ENCODE data around the gene RASGEF1B.

The RASGEF1B gene

DNA sequence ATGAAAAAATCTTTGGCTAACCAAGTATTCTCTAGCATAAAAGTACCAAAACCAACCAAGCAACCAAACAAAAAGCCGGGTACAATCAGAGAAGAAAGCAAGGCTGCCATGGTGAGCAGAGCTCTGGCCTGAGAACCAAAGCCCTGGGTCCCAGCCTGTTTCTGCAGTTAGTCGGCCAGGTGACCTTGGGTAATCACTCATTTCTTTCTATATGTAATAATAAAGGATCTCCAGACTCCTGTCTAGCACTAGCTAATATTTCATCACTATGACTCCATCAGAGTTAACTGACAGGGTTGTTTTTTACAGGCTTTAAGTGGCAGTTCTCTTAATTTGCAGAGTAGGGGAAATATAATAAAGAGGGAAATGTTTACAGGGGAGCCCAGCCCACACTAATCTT is 34.0 kb upstream of the RASGEF1B start:
- TF ChIP-seq, protein P1, sequence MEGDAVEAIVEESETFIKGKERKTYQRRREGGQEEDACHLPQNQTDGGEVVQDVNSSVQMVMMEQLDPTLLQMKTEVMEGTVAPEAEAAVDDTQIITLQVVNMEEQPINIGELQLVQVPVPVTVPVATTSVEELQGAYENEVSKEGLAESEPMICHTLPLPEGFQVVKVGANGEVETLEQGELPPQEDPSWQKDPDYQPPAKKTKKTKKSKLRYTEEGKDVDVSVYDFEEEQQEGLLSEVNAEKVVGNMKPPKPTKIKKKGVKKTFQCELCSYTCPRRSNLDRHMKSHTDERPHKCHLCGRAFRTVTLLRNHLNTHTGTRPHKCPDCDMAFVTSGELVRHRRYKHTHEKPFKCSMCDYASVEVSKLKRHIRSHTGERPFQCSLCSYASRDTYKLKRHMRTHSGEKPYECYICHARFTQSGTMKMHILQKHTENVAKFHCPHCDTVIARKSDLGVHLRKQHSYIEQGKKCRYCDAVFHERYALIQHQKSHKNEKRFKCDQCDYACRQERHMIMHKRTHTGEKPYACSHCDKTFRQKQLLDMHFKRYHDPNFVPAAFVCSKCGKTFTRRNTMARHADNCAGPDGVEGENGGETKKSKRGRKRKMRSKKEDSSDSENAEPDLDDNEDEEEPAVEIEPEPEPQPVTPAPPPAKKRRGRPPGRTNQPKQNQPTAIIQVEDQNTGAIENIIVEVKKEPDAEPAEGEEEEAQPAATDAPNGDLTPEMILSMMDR (IDR thresholded peaks at IDR 0.05; ENCODE audit: extremely low read depth, missing control alignments): no peak
- no peak for DNase-seq (ENCODE audit: low spot score)

- peak; percentile 20 for DNase-seq (ENCODE audit: low spot score)
- TF ChIP-seq, protein P1 (IDR thresholded peaks at IDR 0.05; ENCODE audit: extremely low read depth, missing control alignments): no peak
Observed at GRCh38 chr4:81505004-81505598, 33.4 kb upstream of the RASGEF1B start.

DNA sequence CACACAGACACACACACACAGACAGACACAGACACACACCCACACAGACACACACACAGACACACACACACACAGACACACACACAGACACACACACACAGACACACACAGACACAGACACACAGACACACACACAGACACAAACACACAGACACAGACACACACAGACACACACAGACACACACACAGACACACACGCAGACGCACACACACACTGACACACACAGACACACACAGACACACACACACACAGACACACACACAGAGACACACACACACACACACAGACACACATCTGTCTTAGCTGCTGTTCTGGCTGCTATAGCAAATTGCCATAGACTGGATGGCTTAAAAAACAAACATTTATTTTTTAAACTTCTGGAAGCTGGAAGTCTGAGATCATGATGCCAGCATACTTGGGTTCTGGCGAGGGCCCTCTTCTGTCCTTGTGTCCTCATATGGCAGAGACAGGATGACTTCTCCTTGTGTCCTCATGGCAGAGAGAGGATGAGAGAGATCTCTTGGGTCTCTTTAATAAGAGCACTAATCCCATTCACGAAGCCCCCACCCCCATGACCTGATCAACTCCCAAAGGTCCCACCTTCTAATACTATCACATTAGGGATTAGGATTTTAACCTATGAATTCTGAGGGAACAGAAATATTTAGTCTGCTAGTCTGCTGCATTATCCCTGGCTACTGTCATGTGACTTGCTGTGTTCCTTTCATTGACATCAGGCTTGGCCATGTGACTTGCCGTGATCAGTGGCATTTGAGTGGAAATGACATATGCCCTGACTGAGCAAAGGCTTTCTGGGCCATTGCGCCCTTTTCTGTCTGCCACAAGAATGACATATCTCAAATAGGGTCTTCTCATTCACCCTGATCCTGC is 32.7 kb upstream of the RASGEF1B start:
- no peak for DNase-seq (ENCODE audit: low spot score)
- TF ChIP-seq, protein P1 (IDR thresholded peaks at IDR 0.05; ENCODE audit: extremely low read depth, missing control alignments): no peak

DNA sequence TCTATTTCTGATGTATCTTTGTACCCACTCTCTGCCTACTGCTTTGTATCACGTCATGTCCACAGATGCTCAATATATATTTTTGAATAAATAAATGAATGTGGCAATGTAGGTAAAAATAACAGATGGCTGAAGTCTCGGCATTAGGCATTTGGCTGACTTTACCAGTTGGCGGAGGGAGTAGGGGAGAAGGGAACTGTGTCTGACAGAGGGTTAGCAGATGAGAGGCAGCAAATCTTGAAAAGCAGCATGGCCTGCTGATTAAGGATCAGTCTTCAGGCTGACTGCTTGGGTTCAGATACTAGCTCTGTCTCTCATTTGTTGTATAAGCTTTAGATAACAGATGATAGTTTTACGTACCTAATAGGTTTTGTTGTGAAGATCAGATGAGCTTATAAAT is 31.9 kb upstream of the RASGEF1B start:
- TF ChIP-seq, protein P1 (IDR thresholded peaks at IDR 0.05; ENCODE audit: extremely low read depth, missing control alignments): no peak
- no peak for DNase-seq (ENCODE audit: low spot score)

- TF ChIP-seq, protein P1 (IDR thresholded peaks at IDR 0.05; ENCODE audit: extremely low read depth, missing control alignments): no peak
Observed at GRCh38 chr4:81502564-81502963, 30.9 kb upstream of the RASGEF1B start.

DNA sequence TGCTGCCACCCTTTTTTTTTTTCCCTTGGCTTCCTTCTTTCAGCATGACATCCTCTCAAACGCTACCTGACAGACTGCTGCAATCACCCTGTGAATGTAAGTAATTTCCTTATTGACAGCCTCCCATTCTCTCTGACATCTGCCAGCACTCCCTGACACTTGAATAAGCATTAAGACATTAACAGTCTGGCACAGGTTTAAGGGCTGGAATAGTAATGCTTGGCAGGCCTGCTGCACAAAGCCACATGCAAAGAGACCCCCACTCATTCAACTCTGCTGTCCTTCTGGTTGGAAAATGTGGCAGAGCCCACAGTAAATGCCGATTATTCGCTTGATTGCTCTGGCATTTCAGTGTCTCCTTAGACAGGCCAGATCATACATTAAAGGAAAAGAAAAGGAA is 28.1 kb upstream of the RASGEF1B start:
- TF ChIP-seq, protein P1 (IDR thresholded peaks at IDR 0.05; ENCODE audit: extremely low read depth, missing control alignments): no peak
- no peak for DNase-seq (ENCODE audit: low spot score)

More at GRCh38 chr4:81502564-81502963, 30.9 kb upstream of the RASGEF1B start:
- no peak for DNase-seq (ENCODE audit: low spot score)

GRCh38 chr4:81498551-81499099 is 26.9 kb upstream of the RASGEF1B start:
- TF ChIP-seq, protein P1 (IDR thresholded peaks at IDR 0.05; ENCODE audit: extremely low read depth, missing control alignments): no peak
- no peak for DNase-seq (ENCODE audit: low spot score)
